Measurements from ENCODE around the gene RETSAT.
"Not testable (repeated sequence)": the region's sequence is repeated elsewhere in the genome, so short reads cannot be mapped to it uniquely, and the experiment has no call there.

Gene RETSAT

GRCh38 chr2:85378257-85378656 lies 23.9 kb upstream of the RETSAT start:
- DNase-seq (ENCODE audit: low spot score), result no peak
- no peak for TF ChIP-seq CTCF (IDR thresholded peaks at IDR 0.05; ENCODE audit: extremely low read depth, missing control alignments)

- no peak for TF ChIP-seq CTCF (IDR thresholded peaks at IDR 0.05; ENCODE audit: extremely low read depth, missing control alignments)
Measured at GRCh38 chr2:85377083-85377482, 22.8 kb upstream of the RETSAT start.

GRCh38 chr2:85376291-85377065 lies 22.1 kb upstream of the RETSAT start:
- no peak for TF ChIP-seq CTCF (IDR thresholded peaks at IDR 0.05; ENCODE audit: extremely low read depth, missing control alignments)
- no peak for DNase-seq (ENCODE audit: low spot score)

More at GRCh38 chr2:85377083-85377482, 22.8 kb upstream of the RETSAT start:
- DNase-seq (ENCODE audit: low spot score), result no peak

- TF ChIP-seq CTCF (IDR thresholded peaks at IDR 0.05; ENCODE audit: extremely low read depth, missing control alignments), result no peak
- DNase-seq (ENCODE audit: low spot score), result no peak
Measured at GRCh38 chr2:85371045-85371444, 16.7 kb upstream of the RETSAT start.

GRCh38 chr2:85369500-85369899 lies 15.2 kb upstream of the RETSAT start:
- DNase-seq (ENCODE audit: low spot score), result no peak
- TF ChIP-seq CTCF (IDR thresholded peaks at IDR 0.05; ENCODE audit: extremely low read depth, missing control alignments), result no peak

- no peak for DNase-seq (ENCODE audit: low spot score)
- TF ChIP-seq CTCF (IDR thresholded peaks at IDR 0.05; ENCODE audit: extremely low read depth, missing control alignments), result no peak
Measured at GRCh38 chr2:85368921-85369320, 14.6 kb upstream of the RETSAT start.

- no peak for TF ChIP-seq CTCF (IDR thresholded peaks at IDR 0.05; ENCODE audit: extremely low read depth, missing control alignments)
- DNase-seq (ENCODE audit: low spot score), result no peak
Measured at GRCh38 chr2:85367180-85367579, 12.9 kb upstream of the RETSAT start.

GRCh38 chr2:85362653-85363387 lies 8.5 kb upstream of the RETSAT start:
- not testable (repeated sequence) for DNase-seq (ENCODE audit: low spot score)

Data from GM20000 (cell line).